Lower leg skin (tissue), 3 donors: ENCODE measurements around the gene FAAP24.

ENCODE experiments used
- CTCF ChIP-seq, 3 donors: fragments of 450-650 bp; IDR thresholded peaks; one replicate each; pipeline ENCODE4 v1.5.1; 2016; ENCODE audit warnings: antibody characterized with exemption in 3 of 3, mild to moderate bottlenecking in 3 of 3, moderate library complexity in 2 of 3
- POLR2A ChIP-seq, 2 donors: fragments of 450-650 bp; IDR thresholded peaks; one replicate each; pipeline ENCODE4 v1.6.1; 2016 to 2017; ENCODE audit warnings: antibody characterized with exemption in 2 of 2, mild to moderate bottlenecking in 1 of 2, moderate library complexity in 1 of 2

- TF ChIP-seq POLR2A (IDR thresholded peaks at IDR 0.05) (no peak), CTCF (IDR thresholded peaks at IDR 0.05) (no peak)
Observed at GRCh38 chr19:32976223-32976805, 4.3 kb downstream of the FAAP24 start.
